Activated naive CD4-positive, alpha-beta T cell treated with anti-CD3 and anti-CD28 coated beads, Interleukin-2, amount 10 ng/mL, durations not matched to agents 7 days and 5 days (primary cell): Measurements from ENCODE around the gene DEFB124.
"Not testable (repeated sequence)": the region's sequence is repeated elsewhere in the genome, so short reads cannot be mapped to it uniquely, and the experiment has no call there.

ENCODE experiments used
- CTCF ChIA-PET: fragments of 350-600 bp; sonication (Branson Sonifier 250); formaldehyde crosslinking; loops from one replicate; lab custom pipeline; 2021; ENCODE audit warnings: antibody characterized with exemption; lab: Charles Lee
- DNase-seq: peaks from one replicate; pipeline ENCODE4 v3.0.0-alpha.2; 2020
- H3K27ac Mint-ChIP-seq: one replicate; pipeline ENCODE4 v1.8.0; 2021; ENCODE audit warnings: mild to moderate bottlenecking, moderate library complexity, mixed read lengths
- H3K27me3 Mint-ChIP-seq: one replicate; pipeline ENCODE4 v1.8.0; 2021; ENCODE audit warnings: mild to moderate bottlenecking, mixed read lengths
- H3K36me3 Mint-ChIP-seq: one replicate; pipeline ENCODE4 v1.8.0; 2021; ENCODE audit warnings: mixed read lengths
- H3K4me1 Mint-ChIP-seq: one replicate; pipeline ENCODE4 v1.8.0; 2021; ENCODE audit warnings: mixed read lengths
- H3K4me3 Mint-ChIP-seq: one replicate; pipeline ENCODE4 v1.8.0; 2021; ENCODE audit warnings: mild to moderate bottlenecking, moderate library complexity, mixed read lengths
- H3K9me3 Mint-ChIP-seq: one replicate; pipeline ENCODE4 v1.8.0; 2021; ENCODE audit warnings: mixed read lengths

DEFB124 gene

GRCh38 chr20:31474758-31475427 is at the start of gene DEFB124, which contains the start of gene REM1:
DEFB124 (minus strand) TSS chr20:31475127; CDS start chr20:31473013, 2,114 bp downstream.
REM1 (plus strand) TSS chr20:31475288; CDS start chr20:31476446, 1,158 bp downstream.
- Mint-ChIP-seq H3K4me3 (no peak within 1 kb of the TSS), H3K27ac (no peak within 1 kb of the TSS), H3K9me3 (peaks cover 2% of the 10 kb centered on the region), H3K36me3 (no peaks in the 10 kb centered on the region), H3K27me3 (peaks cover 43% of the 10 kb centered on the region), H3K4me1 (no peaks in the 10 kb centered on the region)
- no peak for DNase-seq
- CTCF ChIA-PET: interaction anchor here (1.1 to 3.4 kb wide), 3 partner anchors 14 to 28 kb away, joined by 3 to 12 read pairs (median 6); no protein-coding TSS in a partner anchor

GRCh38 chr20:31523361-31524283 is 48.7 kb upstream of the DEFB124 start:
- Mint-ChIP-seq H3K27me3 (no peaks in the 10 kb centered on the region), H3K4me1 (peaks cover 24% of the 10 kb centered on the region), H3K27ac (no peak overlapping the region), H3K4me3 (no peak overlapping the region), H3K9me3 (no peaks in the 10 kb centered on the region), H3K36me3 (peaks cover 25% of the 10 kb centered on the region)
- no peak for DNase-seq
- CTCF ChIA-PET: no interaction called here

- H3K36me3 Mint-ChIP-seq: peaks cover 23% of the 10 kb centered on the region
- no peaks in the 10 kb centered on the region for H3K27me3 Mint-ChIP-seq
- H3K9me3 Mint-ChIP-seq: no peaks in the 10 kb centered on the region
- CTCF ChIA-PET: interaction anchor here (0.6 kb wide), 1 partner anchor 101 kb away, joined by 3 read pairs; no protein-coding TSS in a partner anchor
- peaks cover 24% of the 10 kb centered on the region for H3K4me1 Mint-ChIP-seq
- no peak overlapping the region for H3K4me3 Mint-ChIP-seq
- DNase-seq: no peak
- H3K27ac Mint-ChIP-seq: no peak overlapping the region
Measured at GRCh38 chr20:31522731-31523130, 47.8 kb upstream of the DEFB124 start.

GRCh38 chr20:31521267-31521666 is 46.3 kb upstream of the DEFB124 start:
- not testable (repeated sequence) for H3K27me3 Mint-ChIP-seq, H3K4me3 Mint-ChIP-seq, H3K9me3 Mint-ChIP-seq, H3K27ac Mint-ChIP-seq, DNase-seq
- CTCF ChIA-PET: interaction anchor here (1.2 to 1.7 kb wide), 5 partner anchors 16 to 91 kb away, joined by 3 to 6 read pairs (median 6); no protein-coding TSS in a partner anchor
- Mint-ChIP-seq H3K4me1 (peaks cover 24% of the 10 kb centered on the region), H3K36me3 (peaks cover 14% of the 10 kb centered on the region)

- Mint-ChIP-seq H3K27ac (no peak overlapping the region), H3K27me3 (no peaks in the 10 kb centered on the region), H3K4me3 (no peak overlapping the region), H3K4me1 (peaks cover 25% of the 10 kb centered on the region), H3K9me3 (no peaks in the 10 kb centered on the region), H3K36me3 (peaks cover 13% of the 10 kb centered on the region)
- CTCF ChIA-PET: interaction anchor here (1.0 to 1.6 kb wide), 4 partner anchors 14 to 43 kb away, joined by 3 read pairs; no protein-coding TSS in a partner anchor
- peak; percentile 23 for DNase-seq
Measured at GRCh38 chr20:31517373-31517772, 42.4 kb upstream of the DEFB124 start.

GRCh38 chr20:31516651-31517050 is 41.7 kb upstream of the DEFB124 start:
- peaks cover 10% of the 10 kb centered on the region for H3K36me3 Mint-ChIP-seq
- no peak overlapping the region for H3K27ac Mint-ChIP-seq
- no peaks in the 10 kb centered on the region for H3K9me3 Mint-ChIP-seq
- no peak overlapping the region for H3K4me3 Mint-ChIP-seq
- CTCF ChIA-PET: interaction anchor here (1.0 to 1.6 kb wide), 5 partner anchors 13 to 96 kb away, joined by 3 to 9 read pairs (median 3); no protein-coding TSS in a partner anchor
- peak; percentile 48 for DNase-seq
- H3K4me1 Mint-ChIP-seq: peaks cover 20% of the 10 kb centered on the region
- no peaks in the 10 kb centered on the region for H3K27me3 Mint-ChIP-seq

- peaks cover 18% of the 10 kb centered on the region for H3K4me1 Mint-ChIP-seq
- CTCF ChIA-PET: interaction anchor here (1.2 to 1.5 kb wide), 3 partner anchors 13 to 97 kb away, joined by 4 to 9 read pairs (median 6); no protein-coding TSS in a partner anchor
- no peak overlapping the region for H3K27ac Mint-ChIP-seq
- no peak for DNase-seq
- no peak overlapping the region for H3K4me3 Mint-ChIP-seq
- H3K36me3 Mint-ChIP-seq: peaks cover 10% of the 10 kb centered on the region
- H3K9me3 Mint-ChIP-seq: no peaks in the 10 kb centered on the region
- no peaks in the 10 kb centered on the region for H3K27me3 Mint-ChIP-seq
Measured at GRCh38 chr20:31516166-31516565, 41.2 kb upstream of the DEFB124 start.

- peak; percentile 52 for DNase-seq
- H3K9me3 Mint-ChIP-seq: no peaks in the 10 kb centered on the region
- H3K27me3 Mint-ChIP-seq: no peaks in the 10 kb centered on the region
- peaks cover 10% of the 10 kb centered on the region for H3K36me3 Mint-ChIP-seq
- H3K4me1 Mint-ChIP-seq: peaks cover 18% of the 10 kb centered on the region
- no peak overlapping the region for H3K4me3 Mint-ChIP-seq
- no peak overlapping the region for H3K27ac Mint-ChIP-seq
- CTCF ChIA-PET: interaction anchor here (1.2 to 1.5 kb wide), 3 partner anchors 13 to 97 kb away, joined by 4 to 9 read pairs (median 6); no protein-coding TSS in a partner anchor
Measured at GRCh38 chr20:31515775-31516107, 40.8 kb upstream of the DEFB124 start.

GRCh38 chr20:31515072-31515774 is 40.3 kb upstream of the DEFB124 start:
- Mint-ChIP-seq H3K9me3 (no peaks in the 10 kb centered on the region), H3K4me3 (no peak overlapping the region), H3K27ac (no peak overlapping the region), H3K27me3 (no peaks in the 10 kb centered on the region), H3K4me1 (peaks cover 14% of the 10 kb centered on the region), H3K36me3 (peaks cover 5% of the 10 kb centered on the region)
- CTCF ChIA-PET: interaction anchor here (1.2 to 1.5 kb wide), 3 partner anchors 12 to 98 kb away, joined by 4 to 9 read pairs (median 6); no protein-coding TSS in a partner anchor
- no peak for DNase-seq

GRCh38 chr20:31514154-31515071 is 39.5 kb upstream of the DEFB124 start, which contains the start of gene HM13:
HM13 (plus strand) TSS chr20:31514442; CDS start chr20:31514552, 110 bp downstream.
- Mint-ChIP-seq H3K4me1 (peaks cover 9% of the 10 kb centered on the region), H3K4me3 (no peak within 1 kb of the TSS), H3K27me3 (no peaks in the 10 kb centered on the region), H3K36me3 (peaks cover 3% of the 10 kb centered on the region), H3K9me3 (no peaks in the 10 kb centered on the region), H3K27ac (peak within 1 kb of the TSS; percentile 40)
- CTCF ChIA-PET: interaction anchor here (2.4 kb wide), 1 partner anchor 11 kb away, joined by 7 read pairs; no protein-coding TSS in a partner anchor
- DNase-seq: peak; percentile 91

- Mint-ChIP-seq H3K27me3 (peaks cover 33% of the 10 kb centered on the region), H3K4me3 (no peak overlapping the region), H3K4me1 (peaks cover under 1% of the 10 kb centered on the region), H3K36me3 (no peaks in the 10 kb centered on the region), H3K27ac (no peak overlapping the region), H3K9me3 (peaks cover 2% of the 10 kb centered on the region)
- CTCF ChIA-PET: interaction anchor here (0.8 kb wide), 1 partner anchor 48 kb away, joined by 3 read pairs; no protein-coding TSS in a partner anchor
- DNase-seq: no peak
Measured at GRCh38 chr20:31508517-31509244, 33.8 kb upstream of the DEFB124 start.

- Mint-ChIP-seq H3K36me3 (no peaks in the 10 kb centered on the region), H3K4me3 (no peak overlapping the region), H3K27ac (no peak overlapping the region), H3K4me1 (peaks cover 2% of the 10 kb centered on the region), H3K27me3 (peaks cover 33% of the 10 kb centered on the region), H3K9me3 (peaks cover 2% of the 10 kb centered on the region)
- CTCF ChIA-PET: no interaction called here
- DNase-seq: no peak
Measured at GRCh38 chr20:31505903-31506302, 31.0 kb upstream of the DEFB124 start.
